WERI-Rb-1 (cell line): Measurements from ENCODE around the gene OR5H15.

Source experiments
- DNase-seq: peaks from one replicate; pipeline ENCODE4 v3.0.0-alpha.2; 2020
- H3K27ac ChIP-seq: fragments of 250-450 bp; sonication (Bioruptor Pico); 2 replicates; pipeline ENCODE4 v1.5.1; 2020; ENCODE audit warnings: mild to moderate bottlenecking, moderate library complexity
- H3K27me3 ChIP-seq: fragments of 250-450 bp; sonication (Bioruptor Pico); 2 replicates; pipeline ENCODE4 v1.5.1; 2021; ENCODE audit warnings: mild to moderate bottlenecking, low read depth, moderate library complexity; ENCODE audit not compliant: insufficient read depth, severe bottlenecking
- H3K36me3 ChIP-seq: fragments of 250-450 bp; sonication (Bioruptor Pico); 2 replicates; pipeline ENCODE4 v1.5.1; 2020; ENCODE audit warnings: mild to moderate bottlenecking, moderate library complexity
- H3K4me3 ChIP-seq: 2 replicates; pipeline ENCODE4 v1.5.1; 2011; ENCODE audit warnings: low read depth, mild to moderate bottlenecking, control low read depth, low read length
- H3K9me3 ChIP-seq: fragments of 250-450 bp; sonication (Bioruptor Pico); 2 replicates; pipeline ENCODE4 v1.5.1; 2021; ENCODE audit warnings: mild to moderate bottlenecking, moderate library complexity; ENCODE audit not compliant: severe bottlenecking
- CTCF ChIP-seq: IDR thresholded peaks from 2 replicates; pipeline ENCODE4 v1.5.1; 2011; ENCODE audit warnings: low read depth, mild to moderate bottlenecking, control low read depth, inconsistent platforms, low read length

Gene OR5H15

GRCh38 chr3:98213276-98213675 lies 46.8 kb downstream of the OR5H15 start:
- Histone ChIP-seq H3K27me3 (peaks cover 11% of the 10 kb centered on the region), H3K4me3 (no peak overlapping the region), H3K36me3 (no peaks in the 10 kb centered on the region), H3K9me3 (no peaks in the 10 kb centered on the region), H3K27ac (no peak overlapping the region)
- DNase-seq: no peak
- TF ChIP-seq CTCF: no peak

GRCh38 chr3:98215051-98215450 lies 48.6 kb downstream of the OR5H15 start:
- no peaks in the 10 kb centered on the region for H3K9me3 ChIP-seq
- H3K4me3 ChIP-seq: no peak overlapping the region
- no peak for DNase-seq
- H3K36me3 ChIP-seq: no peaks in the 10 kb centered on the region
- no peak overlapping the region for H3K27ac ChIP-seq
- H3K27me3 ChIP-seq: peaks cover 11% of the 10 kb centered on the region
- TF ChIP-seq CTCF: no peak
